GM23338 (cell line): Measurements from ENCODE around the gene RAD51D. TPM values are rescaled to one million over a fixed set of nuclear protein-coding genes. Genes with fewer than 3 reads are reported as not detected.

Experiments used
- ATAC-seq: fragments of 200-7000 bp; cut with Tn5 transposase; 3 replicates; pipeline ENCODE4 v1.9.1; 2020
- DNase-seq: peaks from one replicate; pipeline ENCODE4 v3.0.0-alpha.2; 2015; ENCODE audit warnings: low spot score
- H2AFZ ChIP-seq: fragments of 200-600 bp; sonication (generic); 2 replicates; pipeline ENCODE4 v1.8.0; 2016; ENCODE audit warnings: antibody characterized with exemption, mild to moderate bottlenecking, moderate library complexity
- H3F3A ChIP-seq: fragments of 200-600 bp; sonication (generic); replicated peaks from 2 replicates; pipeline ENCODE4 v1.8.0; 2017; ENCODE audit warnings: antibody characterized with exemption, mixed run types, low read depth
- H3K27ac ChIP-seq: fragments of 200-600 bp; sonication (generic); 2 replicates; pipeline ENCODE4 v1.6.1; 2016; ENCODE audit warnings: low read depth
- H3K27me3 ChIP-seq: fragments of 200-600 bp; sonication (generic); 2 replicates; pipeline ENCODE4 v1.8.0; 2016; ENCODE audit warnings: mild to moderate bottlenecking, mixed run types, moderate library complexity; ENCODE audit not compliant: insufficient read depth
- H3K36me3 ChIP-seq: fragments of 200-600 bp; sonication (generic); 2 replicates; pipeline ENCODE4 v1.8.0; 2016; ENCODE audit warnings: mild to moderate bottlenecking; ENCODE audit not compliant: insufficient read depth
- H3K4me1 ChIP-seq: fragments of 200-600 bp; sonication (generic); 2 replicates; pipeline ENCODE4 v1.8.0; 2016; ENCODE audit warnings: mild to moderate bottlenecking, moderate library complexity; ENCODE audit not compliant: insufficient read depth
- H3K4me2 ChIP-seq: fragments of 200-600 bp; sonication (generic); 2 replicates; pipeline ENCODE4 v1.7.1; 2017; ENCODE audit warnings: mixed run types
- H3K4me3 ChIP-seq: fragments of 200-600 bp; sonication (generic); 2 replicates; pipeline ENCODE4 v1.6.1; 2016; ENCODE audit warnings: mixed run types
- H3K79me2 ChIP-seq: fragments of 200-600 bp; sonication (generic); replicated peaks from 2 replicates; pipeline ENCODE4 v1.8.0; 2017; ENCODE audit warnings: mild to moderate bottlenecking; ENCODE audit not compliant: insufficient read depth
- H3K9me2 ChIP-seq: fragments of 200-600 bp; sonication (generic); 2 replicates; pipeline ENCODE4 v1.8.0; 2017; ENCODE audit not compliant: insufficient read depth
- H4K20me1 ChIP-seq: fragments of 200-600 bp; sonication (generic); replicated peaks from 2 replicates; pipeline ENCODE4 v1.8.0; 2017; ENCODE audit warnings: mild to moderate bottlenecking; ENCODE audit not compliant: insufficient read depth
- H3K27ac Mint-ChIP-seq: 2 replicates; pipeline ENCODE4 v1.8.0; 2020; ENCODE audit warnings: inconsistent platforms, mild to moderate bottlenecking, moderate library complexity, mixed read lengths
- H3K27me3 Mint-ChIP-seq: 3 replicates; pipeline ENCODE4 v1.8.0; 2022; ENCODE audit warnings: low read depth, mild to moderate bottlenecking, moderate library complexity, mixed read lengths, inconsistent platforms; ENCODE audit not compliant: insufficient read depth, poor library complexity
- H3K36me3 Mint-ChIP-seq: 3 replicates; pipeline ENCODE4 v1.8.0; 2021; ENCODE audit warnings: low read depth, mild to moderate bottlenecking, inconsistent platforms, moderate library complexity, mixed read lengths
- H3K4me1 Mint-ChIP-seq: 3 replicates; pipeline ENCODE4 v1.8.0; 2020; ENCODE audit warnings: mild to moderate bottlenecking, inconsistent platforms, mixed read lengths
- H3K4me3 Mint-ChIP-seq: 3 replicates; pipeline ENCODE4 v1.8.0; 2021; ENCODE audit warnings: moderate library complexity, mild to moderate bottlenecking, inconsistent platforms, mixed read lengths
- H3K9me3 Mint-ChIP-seq: 3 replicates; pipeline ENCODE4 v1.8.0; 2020; ENCODE audit warnings: moderate library complexity, mild to moderate bottlenecking, inconsistent platforms, mixed read lengths
- EZH2 ChIP-seq: fragments of 200-600 bp; sonication (generic); IDR thresholded peaks from one replicate; pipeline ENCODE4 v1.8.0; 2017; ENCODE audit warnings: antibody characterized with exemption, mild to moderate bottlenecking, low read depth; ENCODE audit not compliant: unreplicated experiment
- EZH2phosphoT487 ChIP-seq: fragments of 200-600 bp; sonication (generic); IDR thresholded peaks from one replicate; pipeline ENCODE4 v1.8.1; 2018; ENCODE audit warnings: antibody characterized with exemption; ENCODE audit not compliant: unreplicated experiment
- JUNB ChIP-seq: IDR thresholded peaks from one replicate; pipeline ENCODE4 v1.6.1; 2016; ENCODE audit warnings: antibody characterized with exemption; ENCODE audit not compliant: unreplicated experiment
- NANOG ChIP-seq: IDR thresholded peaks from 2 replicates; pipeline ENCODE4 v1.6.1; 2016; ENCODE audit warnings: antibody characterized with exemption, borderline replicate concordance
- POLR2AphosphoS5 ChIP-seq: IDR thresholded peaks from 2 replicates; pipeline ENCODE4 v1.6.1; 2016; ENCODE audit warnings: antibody characterized with exemption, low read depth
- STAT1 ChIP-seq: IDR thresholded peaks from one replicate; pipeline ENCODE4 v1.6.1; 2016; ENCODE audit warnings: antibody characterized with exemption; ENCODE audit not compliant: unreplicated experiment
- ZNF331 ChIP-seq: fragments of 250-450 bp; sonication (Bioruptor Pico); IDR thresholded peaks from 2 replicates; pipeline ENCODE4 v1.5.0; 2020; ENCODE audit warnings: low read depth, mild to moderate bottlenecking, moderate library complexity
- polyA plus RNA-seq: library from polyadenylated mRNA; unstranded; fragments of >200 nt; fragmentation: Nextera tagmentation; extraction: Ambion mirVana; gene quantifications from 2 replicates; pipeline ENCODE4 v1.2.1, GENCODE V29; 2016
- total RNA-seq: library from RNA; depleted of rRNA; stranded (reverse); fragments of >200 nt; shearing (Covaris generic); gene quantifications from 2 replicates; pipeline ENCODE4 v1.2.3, GENCODE V29; 2014
- TF ChIP-seq, protein P1 (sequence below): IDR thresholded peaks from one replicate; pipeline ENCODE4 v1.6.1; 2018; ENCODE audit warnings: antibody characterized with exemption; ENCODE audit not compliant: unreplicated experiment
- TF ChIP-seq, protein P2 (sequence below): IDR thresholded peaks from 2 replicates; pipeline ENCODE4 v1.6.1; 2016; ENCODE audit warnings: antibody characterized with exemption
- TF ChIP-seq, protein P3 (sequence below), 2 experiments: fragments of 200-600 bp in 1 of 2; sonication (generic) in 1 of 2; conservative IDR thresholded peaks; 2 replicates each; pipeline versions ENCODE4 v1.5.1 to v1.6.1; 2016 to 2017; ENCODE audit warnings: antibody characterized with exemption in 2 of 2, low read depth in 2 of 2, mild to moderate bottlenecking in 2 of 2, moderate library complexity in 1 of 2

The RAD51D gene
- total and polyA plus RNA-seq, 2 experiments from 2014 or later = 5.9 to 11.0 TPM

DNA sequence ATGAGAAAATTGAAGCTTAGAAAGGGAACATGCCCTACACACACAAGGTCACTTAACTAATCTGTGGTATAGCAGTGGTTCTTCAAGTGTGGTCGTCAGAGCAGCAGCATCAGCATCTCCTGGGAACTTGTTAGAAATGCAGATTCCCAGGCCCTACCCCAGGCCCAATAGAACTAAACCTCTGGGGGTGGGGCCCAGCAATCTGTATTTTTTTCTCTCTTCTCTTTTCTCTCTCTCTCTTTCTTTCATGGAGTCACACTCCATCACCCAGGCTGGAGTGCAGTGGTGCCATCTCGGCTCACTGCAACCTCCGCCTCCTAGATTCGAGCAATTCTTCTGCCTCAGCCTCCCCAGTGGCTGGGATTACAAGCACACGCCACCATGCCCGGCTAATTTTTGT is 18.6 kb upstream of the RAD51D start:
- no peak for TF ChIP-seq EZH2phosphoT487
- TF ChIP-seq POLR2AphosphoS5 = no peak
- no peak for TF ChIP-seq JUNB
- no peak for TF ChIP-seq ZNF331 (CRISPR knock-in tag)
- TF ChIP-seq STAT1 = no peak
- no peak for TF ChIP-seq EZH2
- Histone ChIP-seq H3K4me3 (no peak overlapping the region), H3K9me2 (no peaks in the 10 kb centered on the region), H3K27me3 (no peaks in the 10 kb centered on the region), H3K27ac (no peak overlapping the region), H3F3A (peaks cover 9% of the 10 kb centered on the region; the same call in 1 of the 2 replicates), H3K4me1 (peaks cover 6% of the 10 kb centered on the region; the same call in 1 of the 2 replicates), H3K4me2 (no peak overlapping the region), H3K36me3 (peaks cover 59% of the 10 kb centered on the region), H4K20me1 (peaks cover 21% of the 10 kb centered on the region), H2AFZ (no peak overlapping the region), H3K79me2 (peaks cover 27% of the 10 kb centered on the region)
- Mint-ChIP-seq H3K27me3 (peaks cover 9% of the 10 kb centered on the region), H3K36me3 (peaks cover 64% of the 10 kb centered on the region), H3K4me1 (peaks cover 2% of the 10 kb centered on the region; the same call in 2 of the 3 replicates), H3K27ac (no peak overlapping the region), H3K9me3 (no peaks in the 10 kb centered on the region), H3K4me3 (no peak overlapping the region)
- DNase-seq (no peak), ATAC-seq (no peak)

DNA sequence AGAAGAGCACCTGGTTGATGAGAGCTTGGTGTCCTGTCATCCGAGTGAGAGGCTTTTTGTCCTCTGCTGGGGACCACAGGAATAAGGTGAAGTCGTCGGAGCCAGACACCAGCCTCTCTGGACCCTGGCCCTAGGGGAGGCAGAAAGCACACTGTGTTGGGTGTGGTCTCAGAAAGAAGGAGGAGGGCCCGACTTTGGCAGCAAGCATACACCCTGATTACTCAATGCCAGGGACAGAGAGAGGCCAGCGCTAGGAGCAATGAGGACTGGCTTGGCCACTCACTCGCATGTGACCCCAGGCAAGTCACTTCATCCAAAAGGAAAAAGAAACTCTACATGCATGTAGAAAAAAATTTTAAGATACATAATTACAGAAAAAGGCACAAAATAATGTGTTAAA is 15.7 kb upstream of the RAD51D start:
- Mint-ChIP-seq H3K36me3 (peaks cover 90% of the 10 kb centered on the region), H3K4me1 (no peaks in the 10 kb centered on the region)
- no peaks in the 10 kb centered on the region for H3K9me2 ChIP-seq
- no peak for TF ChIP-seq JUNB
- no peak for TF ChIP-seq EZH2phosphoT487
- no peak for TF ChIP-seq ZNF331 (CRISPR knock-in tag)
- TF ChIP-seq, protein P1, sequence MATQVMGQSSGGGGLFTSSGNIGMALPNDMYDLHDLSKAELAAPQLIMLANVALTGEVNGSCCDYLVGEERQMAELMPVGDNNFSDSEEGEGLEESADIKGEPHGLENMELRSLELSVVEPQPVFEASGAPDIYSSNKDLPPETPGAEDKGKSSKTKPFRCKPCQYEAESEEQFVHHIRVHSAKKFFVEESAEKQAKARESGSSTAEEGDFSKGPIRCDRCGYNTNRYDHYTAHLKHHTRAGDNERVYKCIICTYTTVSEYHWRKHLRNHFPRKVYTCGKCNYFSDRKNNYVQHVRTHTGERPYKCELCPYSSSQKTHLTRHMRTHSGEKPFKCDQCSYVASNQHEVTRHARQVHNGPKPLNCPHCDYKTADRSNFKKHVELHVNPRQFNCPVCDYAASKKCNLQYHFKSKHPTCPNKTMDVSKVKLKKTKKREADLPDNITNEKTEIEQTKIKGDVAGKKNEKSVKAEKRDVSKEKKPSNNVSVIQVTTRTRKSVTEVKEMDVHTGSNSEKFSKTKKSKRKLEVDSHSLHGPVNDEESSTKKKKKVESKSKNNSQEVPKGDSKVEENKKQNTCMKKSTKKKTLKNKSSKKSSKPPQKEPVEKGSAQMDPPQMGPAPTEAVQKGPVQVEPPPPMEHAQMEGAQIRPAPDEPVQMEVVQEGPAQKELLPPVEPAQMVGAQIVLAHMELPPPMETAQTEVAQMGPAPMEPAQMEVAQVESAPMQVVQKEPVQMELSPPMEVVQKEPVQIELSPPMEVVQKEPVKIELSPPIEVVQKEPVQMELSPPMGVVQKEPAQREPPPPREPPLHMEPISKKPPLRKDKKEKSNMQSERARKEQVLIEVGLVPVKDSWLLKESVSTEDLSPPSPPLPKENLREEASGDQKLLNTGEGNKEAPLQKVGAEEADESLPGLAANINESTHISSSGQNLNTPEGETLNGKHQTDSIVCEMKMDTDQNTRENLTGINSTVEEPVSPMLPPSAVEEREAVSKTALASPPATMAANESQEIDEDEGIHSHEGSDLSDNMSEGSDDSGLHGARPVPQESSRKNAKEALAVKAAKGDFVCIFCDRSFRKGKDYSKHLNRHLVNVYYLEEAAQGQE = no peak
- no peak for TF ChIP-seq STAT1
- no peak for TF ChIP-seq NANOG
- TF ChIP-seq, protein P2, sequence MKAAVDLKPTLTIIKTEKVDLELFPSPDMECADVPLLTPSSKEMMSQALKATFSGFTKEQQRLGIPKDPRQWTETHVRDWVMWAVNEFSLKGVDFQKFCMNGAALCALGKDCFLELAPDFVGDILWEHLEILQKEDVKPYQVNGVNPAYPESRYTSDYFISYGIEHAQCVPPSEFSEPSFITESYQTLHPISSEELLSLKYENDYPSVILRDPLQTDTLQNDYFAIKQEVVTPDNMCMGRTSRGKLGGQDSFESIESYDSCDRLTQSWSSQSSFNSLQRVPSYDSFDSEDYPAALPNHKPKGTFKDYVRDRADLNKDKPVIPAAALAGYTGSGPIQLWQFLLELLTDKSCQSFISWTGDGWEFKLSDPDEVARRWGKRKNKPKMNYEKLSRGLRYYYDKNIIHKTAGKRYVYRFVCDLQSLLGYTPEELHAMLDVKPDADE = no peak
- TF ChIP-seq, protein P3, sequence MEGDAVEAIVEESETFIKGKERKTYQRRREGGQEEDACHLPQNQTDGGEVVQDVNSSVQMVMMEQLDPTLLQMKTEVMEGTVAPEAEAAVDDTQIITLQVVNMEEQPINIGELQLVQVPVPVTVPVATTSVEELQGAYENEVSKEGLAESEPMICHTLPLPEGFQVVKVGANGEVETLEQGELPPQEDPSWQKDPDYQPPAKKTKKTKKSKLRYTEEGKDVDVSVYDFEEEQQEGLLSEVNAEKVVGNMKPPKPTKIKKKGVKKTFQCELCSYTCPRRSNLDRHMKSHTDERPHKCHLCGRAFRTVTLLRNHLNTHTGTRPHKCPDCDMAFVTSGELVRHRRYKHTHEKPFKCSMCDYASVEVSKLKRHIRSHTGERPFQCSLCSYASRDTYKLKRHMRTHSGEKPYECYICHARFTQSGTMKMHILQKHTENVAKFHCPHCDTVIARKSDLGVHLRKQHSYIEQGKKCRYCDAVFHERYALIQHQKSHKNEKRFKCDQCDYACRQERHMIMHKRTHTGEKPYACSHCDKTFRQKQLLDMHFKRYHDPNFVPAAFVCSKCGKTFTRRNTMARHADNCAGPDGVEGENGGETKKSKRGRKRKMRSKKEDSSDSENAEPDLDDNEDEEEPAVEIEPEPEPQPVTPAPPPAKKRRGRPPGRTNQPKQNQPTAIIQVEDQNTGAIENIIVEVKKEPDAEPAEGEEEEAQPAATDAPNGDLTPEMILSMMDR (conservative IDR thresholded peaks at IDR 0.05; ENCODE audit: low read depth in 2 of 2) = no peak

More for the DNA sequence above, 15.7 kb upstream of the RAD51D start:
- ATAC-seq (no peak), DNase-seq (no peak)
- Histone ChIP-seq H2AFZ (no peak overlapping the region), H3K4me3 (no peak overlapping the region), H4K20me1 (peaks cover 13% of the 10 kb centered on the region), H3K4me2 (no peak overlapping the region), H3K4me1 (no peaks in the 10 kb centered on the region), H3K36me3 (peaks cover 65% of the 10 kb centered on the region), H3F3A (peaks cover 10% of the 10 kb centered on the region; the same call in 1 of the 2 replicates), H3K79me2 (peaks cover 10% of the 10 kb centered on the region), H3K27me3 (no peaks in the 10 kb centered on the region), H3K27ac (no peak overlapping the region)
- Mint-ChIP-seq H3K9me3 (no peaks in the 10 kb centered on the region), H3K4me3 (no peak overlapping the region), H3K27ac (no peak overlapping the region), H3K27me3 (peaks cover 8% of the 10 kb centered on the region)
